ENCODE data around the gene RHOJ.

DNA sequence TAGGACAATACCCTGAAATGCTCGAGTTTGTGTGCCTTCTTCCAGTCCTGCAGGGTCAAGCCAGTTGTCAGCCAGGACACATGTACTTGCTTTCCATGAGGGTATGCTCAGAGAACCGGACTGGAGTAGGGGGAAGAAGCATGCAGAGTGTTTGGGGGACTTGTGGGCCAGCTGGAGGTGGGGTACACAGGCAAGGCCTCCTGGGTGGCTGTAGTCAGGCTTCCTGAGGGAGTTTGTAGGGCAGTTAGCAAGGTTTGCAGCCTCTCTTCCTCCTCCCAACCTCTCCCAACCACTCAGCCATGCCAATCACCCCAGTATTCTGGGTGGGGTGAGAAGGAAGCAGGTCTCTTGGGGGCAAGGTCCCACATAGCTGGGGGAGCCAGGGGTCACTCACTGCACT lies 47.0 kb upstream of the RHOJ start:
- TF ChIP-seq YY1 (IDR thresholded peaks at IDR 0.05; ENCODE audit: insufficient read depth, insufficient read length) (no peak), ZNF274 (IDR thresholded peaks at IDR 0.05; ENCODE audit: low read depth, low read length) (no peak)
